ENCODE measurements around the gene NLN. TPM values are rescaled to one million over a fixed set of nuclear protein-coding genes. Genes with fewer than 3 reads are reported as not detected.

The NLN gene
- total RNA-seq, 2 experiments from 2014 or later = 1.4 to 2.5 TPM

DNA sequence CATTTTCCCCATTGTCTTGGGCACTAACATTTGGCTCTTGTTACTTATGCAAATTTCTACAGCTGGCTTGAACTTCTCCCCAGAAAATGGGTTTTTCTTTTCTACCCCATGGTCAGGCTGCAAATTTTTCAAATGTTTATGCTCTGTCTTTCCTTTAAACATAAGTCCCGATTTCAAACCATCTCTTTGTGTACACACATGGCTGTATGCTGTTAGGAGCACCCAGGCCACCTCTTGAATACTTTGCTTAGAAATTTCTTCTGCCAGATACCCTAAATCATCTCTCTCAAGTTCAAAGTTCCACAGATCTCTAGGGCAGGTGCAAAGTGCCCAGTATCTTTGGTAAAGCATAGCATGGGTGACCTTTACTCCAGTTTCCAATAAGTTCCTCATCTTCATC lies 45.6 kb downstream of the NLN start:
- DNase-seq (no peak), ATAC-seq (ENCODE audit: poor library complexity) (no peak)
- H3K36me3 Mint-ChIP-seq (ENCODE audit: low read depth) = no peaks in the 10 kb centered on the region
- CTCF ChIA-PET = no interaction called here
- Histone ChIP-seq H3K27ac (ENCODE audit: low read depth in 1 of 2, low read length in 2 of 2) (no peak overlapping the region), H3K27me3 (ENCODE audit: control insufficient read depth in 1 of 2, insufficient read depth in 2 of 2, low read length in 2 of 2) (no peaks in the 10 kb centered on the region), H3K36me3 (ENCODE audit: insufficient read depth, low read length) (no peaks in the 10 kb centered on the region), H3K9me3 (ENCODE audit: control insufficient read depth in 1 of 2, insufficient read depth in 1 of 2, low read length in 2 of 2) (no peaks in the 10 kb centered on the region), H3K4me1 (ENCODE audit: insufficient read depth, low read length) (no peaks in the 10 kb centered on the region), H3K4me3 (ENCODE audit: low read length) (no peak overlapping the region)
- no peak overlapping the region for H3K27ac Mint-ChIP-seq
- no peaks in the 10 kb centered on the region for H3K9me3 Mint-ChIP-seq
- intact Hi-C loops (cut with DNase I, micrococcal nuclease) = loop anchor here in 1 of 2 experiments (10.0 kb wide), 1 partner anchor 537 kb away; no protein-coding TSS in a partner anchor
- no peaks in the 10 kb centered on the region for H3K4me1 Mint-ChIP-seq (ENCODE audit: low read depth)
- no peak overlapping the region for H3K4me3 Mint-ChIP-seq
- H3K27me3 Mint-ChIP-seq = no peaks in the 10 kb centered on the region
- POLR2A ChIA-PET = no interaction called here
- TF ChIP-seq, protein P1, sequence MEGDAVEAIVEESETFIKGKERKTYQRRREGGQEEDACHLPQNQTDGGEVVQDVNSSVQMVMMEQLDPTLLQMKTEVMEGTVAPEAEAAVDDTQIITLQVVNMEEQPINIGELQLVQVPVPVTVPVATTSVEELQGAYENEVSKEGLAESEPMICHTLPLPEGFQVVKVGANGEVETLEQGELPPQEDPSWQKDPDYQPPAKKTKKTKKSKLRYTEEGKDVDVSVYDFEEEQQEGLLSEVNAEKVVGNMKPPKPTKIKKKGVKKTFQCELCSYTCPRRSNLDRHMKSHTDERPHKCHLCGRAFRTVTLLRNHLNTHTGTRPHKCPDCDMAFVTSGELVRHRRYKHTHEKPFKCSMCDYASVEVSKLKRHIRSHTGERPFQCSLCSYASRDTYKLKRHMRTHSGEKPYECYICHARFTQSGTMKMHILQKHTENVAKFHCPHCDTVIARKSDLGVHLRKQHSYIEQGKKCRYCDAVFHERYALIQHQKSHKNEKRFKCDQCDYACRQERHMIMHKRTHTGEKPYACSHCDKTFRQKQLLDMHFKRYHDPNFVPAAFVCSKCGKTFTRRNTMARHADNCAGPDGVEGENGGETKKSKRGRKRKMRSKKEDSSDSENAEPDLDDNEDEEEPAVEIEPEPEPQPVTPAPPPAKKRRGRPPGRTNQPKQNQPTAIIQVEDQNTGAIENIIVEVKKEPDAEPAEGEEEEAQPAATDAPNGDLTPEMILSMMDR (IDR thresholded peaks at IDR 0.05) = no peak

DNA sequence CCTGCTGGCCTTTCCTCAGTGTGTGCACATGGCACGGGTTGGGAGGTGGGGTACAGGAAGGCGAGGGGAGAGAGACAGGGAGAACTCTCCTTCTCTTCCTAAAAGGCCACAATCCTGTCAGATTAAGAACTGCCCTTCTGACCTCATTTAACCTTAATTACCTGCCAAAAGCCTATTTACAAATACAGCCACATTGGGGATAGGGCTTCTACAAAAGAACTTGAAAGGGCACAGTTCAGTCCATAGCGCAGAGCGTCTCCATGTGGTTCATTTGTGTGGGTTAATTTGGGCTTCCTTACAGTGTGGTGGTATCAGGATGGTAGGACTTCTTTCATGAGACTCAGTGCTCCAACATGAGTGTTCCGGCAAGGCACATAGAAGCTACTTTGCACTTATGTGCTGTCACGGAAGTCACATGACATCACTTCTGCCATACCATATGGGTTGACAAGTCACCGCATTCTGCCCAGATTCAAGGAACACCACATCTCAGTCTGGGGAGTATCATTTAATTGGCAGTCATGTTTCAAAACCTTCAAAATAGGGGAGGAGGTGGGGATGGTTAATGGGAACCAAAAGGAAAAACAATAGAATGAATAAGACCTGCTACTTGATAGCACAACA lies 46.8 kb downstream of the NLN start:
- no peaks in the 10 kb centered on the region for H3K9me3 ChIP-seq (ENCODE audit: control insufficient read depth in 1 of 2, insufficient read depth in 1 of 2, low read length in 2 of 2)
- no peaks in the 10 kb centered on the region for H3K27me3 ChIP-seq (ENCODE audit: control insufficient read depth in 1 of 2, insufficient read depth in 2 of 2, low read length in 2 of 2)
- no peaks in the 10 kb centered on the region for H3K4me1 ChIP-seq (ENCODE audit: insufficient read depth, low read length)
- H3K27ac ChIP-seq (ENCODE audit: low read depth in 1 of 2, low read length in 2 of 2) = no peak overlapping the region
- Mint-ChIP-seq H3K27ac (no peak overlapping the region), H3K9me3 (no peaks in the 10 kb centered on the region), H3K4me1 (ENCODE audit: low read depth) (no peaks in the 10 kb centered on the region), H3K4me3 (no peak overlapping the region), H3K36me3 (ENCODE audit: low read depth) (no peaks in the 10 kb centered on the region), H3K27me3 (no peaks in the 10 kb centered on the region)
- ATAC-seq (ENCODE audit: poor library complexity) = no peak
- POLR2A ChIA-PET = no interaction called here
- intact Hi-C loops (cut with DNase I, micrococcal nuclease) = loop anchor here in 1 of 2 experiments (10.0 kb wide), 1 partner anchor 536 kb away; no protein-coding TSS in a partner anchor
- H3K36me3 ChIP-seq (ENCODE audit: insufficient read depth, low read length) = no peaks in the 10 kb centered on the region
- TF ChIP-seq, protein P1 (IDR thresholded peaks at IDR 0.05) = no peak
- H3K4me3 ChIP-seq (ENCODE audit: low read length) = no peak overlapping the region
- CTCF ChIA-PET = no interaction called here
- DNase-seq = no peak

DNA sequence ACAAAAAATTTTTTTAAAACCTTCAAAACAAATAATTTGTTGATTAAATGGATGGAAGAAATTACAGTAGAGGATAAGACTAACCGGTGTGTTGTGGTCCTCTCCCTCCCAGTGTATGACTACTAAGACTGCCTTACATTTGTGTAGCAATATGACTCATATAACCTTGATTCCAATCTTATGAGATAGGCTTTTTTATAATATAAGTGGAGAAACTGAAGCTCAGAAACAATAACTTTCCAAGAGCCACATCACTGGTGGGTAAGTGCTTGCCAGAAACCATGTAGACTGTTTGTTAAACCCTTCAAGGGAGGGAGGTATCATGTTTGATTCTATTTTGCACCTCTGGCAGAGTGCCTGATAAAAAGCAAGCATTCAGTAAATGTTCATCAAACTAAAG lies 47.5 kb downstream of the NLN start:
- H3K4me1 Mint-ChIP-seq (ENCODE audit: low read depth) = peaks cover 5% of the 10 kb centered on the region
- H3K27me3 Mint-ChIP-seq = no peaks in the 10 kb centered on the region
- ATAC-seq (ENCODE audit: poor library complexity) = no peak
- Histone ChIP-seq H3K9me3 (ENCODE audit: control insufficient read depth in 1 of 2, insufficient read depth in 1 of 2, low read length in 2 of 2) (no peaks in the 10 kb centered on the region), H3K4me3 (ENCODE audit: low read length) (no peak overlapping the region), H3K27me3 (ENCODE audit: control insufficient read depth in 1 of 2, insufficient read depth in 2 of 2, low read length in 2 of 2) (no peaks in the 10 kb centered on the region), H3K4me1 (ENCODE audit: insufficient read depth, low read length) (no peaks in the 10 kb centered on the region), H3K36me3 (ENCODE audit: insufficient read depth, low read length) (no peaks in the 10 kb centered on the region), H3K27ac (ENCODE audit: low read depth in 1 of 2, low read length in 2 of 2) (no peak overlapping the region)
- no peak overlapping the region for H3K4me3 Mint-ChIP-seq
- TF ChIP-seq, protein P1 (IDR thresholded peaks at IDR 0.05) = no peak
- intact Hi-C loops (cut with DNase I, micrococcal nuclease) = loop anchor here in 1 of 2 experiments (10.0 kb wide), 1 partner anchor 535 kb away; no protein-coding TSS in a partner anchor
- no peaks in the 10 kb centered on the region for H3K9me3 Mint-ChIP-seq
- no peaks in the 10 kb centered on the region for H3K36me3 Mint-ChIP-seq (ENCODE audit: low read depth)
- CTCF ChIA-PET = no interaction called here
- POLR2A ChIA-PET = no interaction called here
- no peak overlapping the region for H3K27ac Mint-ChIP-seq
- no peak for DNase-seq

All from CD4-positive, alpha-beta T cell (primary cell).